Activated naive CD8-positive, alpha-beta T cell treated with anti-CD3 and anti-CD28 coated beads, Interleukin-2, amount 50 U/mL, for 16 hours (primary cell): ENCODE data around the gene MRPL37.
"Not testable (repeated sequence)": the region's sequence is repeated elsewhere in the genome, so short reads cannot be mapped to it uniquely, and the experiment has no call there.

ENCODE experiments used
- DNase-seq: peaks from one replicate; pipeline ENCODE4 v3.0.0-alpha.2; 2020; ENCODE audit warnings: low read depth, low spot score

Gene MRPL37

GRCh38 chr1:54172614-54173599 lies 27.1 kb upstream of the MRPL37 start:
- no peak for DNase-seq

GRCh38 chr1:54173681-54174080 lies 26.3 kb upstream of the MRPL37 start:
- no peak for DNase-seq

GRCh38 chr1:54174106-54174505 lies 25.9 kb upstream of the MRPL37 start:
- DNase-seq, result no peak

GRCh38 chr1:54176621-54177327 lies 23.2 kb upstream of the MRPL37 start:
- no peak for DNase-seq

GRCh38 chr1:54177726-54178125 lies 22.2 kb upstream of the MRPL37 start:
- no peak for DNase-seq

GRCh38 chr1:54178296-54179070 lies 21.5 kb upstream of the MRPL37 start:
- no peak for DNase-seq

GRCh38 chr1:54180701-54181360 lies 19.1 kb upstream of the MRPL37 start:
- no peak for DNase-seq

GRCh38 chr1:54186056-54186455 lies 13.9 kb upstream of the MRPL37 start:
- DNase-seq, result no peak

- no peak for DNase-seq
These were observed 11.7 kb upstream of the MRPL37 start for GRCh38 chr1:54188291-54188690.

GRCh38 chr1:54190526-54190925 lies 9.4 kb upstream of the MRPL37 start:
- DNase-seq, result no peak

- DNase-seq, result no peak
These were observed 8.4 kb upstream of the MRPL37 start for GRCh38 chr1:54191525-54191924.

GRCh38 chr1:54193453-54193852 lies 6.5 kb upstream of the MRPL37 start:
- no peak for DNase-seq

GRCh38 chr1:54199151-54199764 lies 709 bp upstream of the MRPL37 start:
- DNase-seq, result no peak

GRCh38 chr1:54200519-54200997 lies 591 bp downstream of the MRPL37 start:
- DNase-seq, result no peak

- no peak for DNase-seq
These were observed 4.2 kb downstream of the MRPL37 start for GRCh38 chr1:54204199-54204598.

GRCh38 chr1:54207287-54207686 lies 7.3 kb downstream of the MRPL37 start:
- DNase-seq, result no peak

- not testable (repeated sequence) for DNase-seq
These were observed 7.9 kb downstream of the MRPL37 start for GRCh38 chr1:54207896-54208295.

GRCh38 chr1:54212872-54213271 lies 12.9 kb downstream of the MRPL37 start:
- no peak for DNase-seq

- no peak for DNase-seq
These were observed 15.6 kb downstream of the MRPL37 start for GRCh38 chr1:54215523-54215922.

- no peak for DNase-seq
These were observed 19.1 kb downstream of the MRPL37 start for GRCh38 chr1:54218883-54219687.
